GM21717 (cell line): ENCODE results near the gene AKAP6.

Experiments
- ATAC-seq: cut with Tn5 transposase; IDR thresholded peaks from one replicate; pipeline ENCODE4 v1.9.1; 2021; ENCODE audit warnings: mild to moderate bottlenecking, moderate library complexity; ENCODE audit not compliant: unreplicated experiment

Gene AKAP6

GRCh38 chr14:32473464-32473855 lies 144.4 kb downstream of the AKAP6 start:
- no peak for ATAC-seq

GRCh38 chr14:32474478-32475195 lies 145.5 kb downstream of the AKAP6 start:
- ATAC-seq = no peak

GRCh38 chr14:32476532-32476931 lies 147.4 kb downstream of the AKAP6 start:
- ATAC-seq = no peak

DNA sequence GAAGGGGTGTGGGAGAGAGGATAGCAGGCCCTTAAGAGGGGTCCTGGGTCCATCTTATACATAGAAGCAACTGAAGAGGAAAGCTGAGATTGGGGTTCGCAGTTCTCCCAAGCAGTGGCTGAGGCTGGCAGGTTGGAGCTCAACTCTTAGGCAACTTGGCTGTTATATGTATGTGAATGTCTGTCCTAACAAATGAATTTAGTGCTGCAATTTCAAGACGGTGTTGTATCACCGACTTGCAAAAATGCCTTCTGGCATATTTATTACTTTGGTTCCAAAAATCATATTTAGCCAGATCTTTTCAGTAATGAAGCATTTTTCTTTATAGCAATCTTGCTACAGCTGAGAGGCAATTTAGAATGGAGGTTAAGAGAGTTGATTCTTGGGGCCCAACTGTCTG lies 148.3 kb downstream of the AKAP6 start:
- ATAC-seq = no peak

- ATAC-seq = no peak
Observed at GRCh38 chr14:32478050-32478449, 149.0 kb downstream of the AKAP6 start.

GRCh38 chr14:32480337-32480736 lies 151.2 kb downstream of the AKAP6 start:
- no peak for ATAC-seq

GRCh38 chr14:32481707-32482106 lies 152.6 kb downstream of the AKAP6 start:
- ATAC-seq = no peak

- no peak for ATAC-seq
Observed at GRCh38 chr14:32491416-32492016, 162.4 kb downstream of the AKAP6 start.

DNA sequence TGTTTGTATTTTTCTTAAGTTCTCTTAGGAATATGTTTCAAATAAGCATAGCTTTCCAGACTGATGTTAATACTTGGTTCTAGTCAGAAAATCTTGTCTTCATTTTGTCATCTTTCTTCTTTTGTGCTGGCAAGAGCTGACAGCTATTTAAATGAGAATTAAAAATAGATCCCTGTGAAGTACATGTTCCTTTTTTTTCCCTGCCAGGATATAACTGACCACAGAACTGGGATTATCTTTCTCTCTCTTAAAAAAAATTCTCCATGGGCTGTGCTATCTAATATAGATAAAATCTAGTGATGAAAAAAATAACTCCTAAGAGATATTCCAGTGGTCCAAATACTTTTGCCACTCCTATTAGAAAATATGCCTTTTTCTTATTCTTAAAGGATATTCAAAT lies 163.4 kb downstream of the AKAP6 start:
- ATAC-seq = no peak

DNA sequence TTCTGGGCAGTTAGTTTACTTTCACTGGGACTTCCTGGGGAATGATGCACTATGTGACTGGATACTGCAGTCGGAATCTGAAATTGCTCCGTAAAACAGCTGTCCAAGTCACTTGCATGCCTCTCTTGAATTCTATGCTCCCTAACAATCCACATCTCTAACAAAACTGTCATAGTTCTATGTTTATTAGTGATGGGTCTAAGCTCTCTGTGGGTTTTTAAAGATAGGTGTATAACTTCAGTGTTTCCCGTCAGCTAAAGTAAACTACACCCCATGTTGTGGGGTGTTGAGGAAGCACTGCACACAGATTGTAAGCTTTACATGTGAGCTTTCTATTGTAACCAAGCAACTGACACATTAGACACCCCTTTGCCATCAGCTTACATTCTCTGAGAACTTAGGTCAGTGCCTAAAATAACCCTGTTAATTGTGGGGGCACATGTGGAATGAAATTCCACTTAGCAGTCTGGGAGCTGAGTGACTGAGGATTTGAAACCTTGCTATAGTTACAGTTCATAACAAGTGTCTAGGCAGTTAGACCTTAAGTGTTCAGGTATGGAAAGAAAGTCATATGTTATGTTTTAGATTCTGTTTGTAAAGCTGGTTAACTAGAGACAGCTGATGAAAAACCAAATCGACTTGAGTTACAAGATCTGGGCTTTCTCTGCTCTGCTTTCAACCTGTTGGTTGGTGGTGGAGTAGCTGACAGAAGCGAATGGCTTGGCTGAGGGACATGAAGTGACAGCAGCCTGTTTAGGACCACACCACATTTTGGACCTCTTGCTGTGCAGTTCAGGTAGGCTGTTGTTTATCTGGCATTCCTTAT lies 165.7 kb downstream of the AKAP6 start:
- ATAC-seq = no peak

GRCh38 chr14:32495435-32495734 lies 166.3 kb downstream of the AKAP6 start:
- no peak for ATAC-seq

DNA sequence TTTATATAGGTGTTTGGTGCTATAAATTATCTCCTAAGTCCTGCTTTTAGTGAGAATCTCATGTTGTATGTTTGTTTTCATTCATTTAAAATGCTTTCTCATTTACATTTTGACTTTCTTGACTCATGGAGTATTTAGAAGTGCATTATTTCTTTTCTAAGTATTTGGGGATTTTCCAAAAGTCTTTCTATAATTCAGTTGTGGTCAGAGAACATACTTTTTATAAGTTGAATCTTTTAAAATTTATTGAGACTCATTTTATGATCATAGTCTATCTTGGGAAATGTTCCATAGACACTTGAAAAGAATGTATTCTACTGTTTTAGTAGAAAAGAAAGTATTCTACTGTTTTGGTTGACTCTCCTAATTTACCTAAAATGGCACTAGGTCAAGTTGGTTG lies 168.2 kb downstream of the AKAP6 start:
- ATAC-seq = no peak

GRCh38 chr14:32507029-32507984 lies 178.2 kb downstream of the AKAP6 start:
- no peak for ATAC-seq

GRCh38 chr14:32508281-32508680 lies 179.2 kb downstream of the AKAP6 start:
- ATAC-seq = no peak

DNA sequence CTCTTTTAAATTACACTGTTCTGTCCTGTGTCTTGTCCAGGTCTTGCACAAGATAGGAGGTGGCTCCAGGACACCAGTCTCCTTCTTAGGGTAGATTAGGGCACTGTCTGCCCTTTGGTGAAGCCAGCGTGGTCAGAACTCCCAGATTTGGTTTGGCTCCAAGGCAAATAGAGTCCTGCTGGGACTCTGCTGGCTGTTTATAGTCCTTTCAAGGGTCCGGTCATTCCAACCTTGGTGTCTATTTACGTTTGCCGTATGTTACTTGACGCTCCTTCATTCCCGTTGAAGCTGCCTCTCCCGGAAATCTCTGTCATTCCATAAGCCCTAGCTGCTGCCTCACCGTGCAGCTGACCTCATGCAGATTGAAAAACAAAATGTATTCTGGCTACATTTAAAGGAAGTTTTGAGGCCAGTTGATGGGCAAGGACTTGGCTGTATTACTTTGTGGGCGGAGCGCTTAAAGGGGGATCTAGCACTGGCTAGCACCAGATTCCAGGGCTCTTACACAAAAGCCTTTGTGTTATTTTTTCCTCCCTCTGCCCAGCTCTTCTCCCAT lies 180.6 kb downstream of the AKAP6 start:
- ATAC-seq = no peak

DNA sequence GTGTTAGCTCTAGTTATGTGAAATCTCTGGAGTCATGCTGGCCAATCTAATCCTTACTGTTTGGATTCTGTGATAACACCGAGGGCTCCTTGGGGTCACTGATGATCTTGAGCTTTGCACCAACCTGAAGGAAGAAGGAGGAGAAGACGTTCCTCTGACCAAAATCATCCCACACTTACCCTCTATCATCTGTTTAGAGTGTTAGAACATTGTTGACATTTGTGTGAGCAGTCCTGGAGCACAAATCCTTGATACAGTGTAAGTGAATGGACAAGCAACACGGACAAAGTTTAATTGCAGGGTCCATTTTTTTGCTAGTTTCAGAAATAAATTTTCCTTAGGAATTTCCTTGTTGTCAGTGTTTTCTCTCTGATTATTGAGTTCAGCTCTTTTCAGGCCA lies 181.7 kb downstream of the AKAP6 start:
- ATAC-seq = no peak

GRCh38 chr14:32512348-32512747 lies 183.2 kb downstream of the AKAP6 start:
- no peak for ATAC-seq

GRCh38 chr14:32512813-32513212 lies 183.7 kb downstream of the AKAP6 start:
- ATAC-seq = no peak

DNA sequence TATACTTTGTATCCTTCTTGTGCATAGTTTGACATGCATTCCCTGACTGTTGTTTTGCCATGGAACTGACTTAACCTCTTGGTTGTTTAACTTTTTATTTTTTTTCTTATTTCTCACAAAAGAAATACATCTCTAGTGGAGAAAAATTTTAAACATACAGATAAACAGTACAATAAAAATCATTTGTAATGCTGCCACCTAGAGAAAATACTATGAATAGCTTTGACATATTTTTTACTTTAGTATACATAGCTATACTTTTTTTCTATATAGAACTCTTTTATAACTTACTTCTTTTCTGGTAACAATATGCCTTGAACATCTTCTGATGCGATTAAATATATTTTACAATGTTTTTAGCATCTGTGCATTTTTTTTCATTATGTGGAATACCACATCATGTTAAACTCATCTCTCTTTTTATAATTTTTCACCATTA lies 184.5 kb downstream of the AKAP6 start:
- no peak for ATAC-seq

- no peak for ATAC-seq
Observed at GRCh38 chr14:32514236-32514635, 185.1 kb downstream of the AKAP6 start.

- no peak for ATAC-seq
Observed at GRCh38 chr14:32514681-32515080, 185.6 kb downstream of the AKAP6 start.
